HG03280 (cell line): ENCODE results near the gene MYF5.

Experiments
- ATAC-seq: cut with Tn5 transposase; IDR thresholded peaks from one replicate; pipeline ENCODE4 v1.9.1; 2021; ENCODE audit warnings: mild to moderate bottlenecking, moderate library complexity; ENCODE audit not compliant: unreplicated experiment

Gene MYF5

DNA sequence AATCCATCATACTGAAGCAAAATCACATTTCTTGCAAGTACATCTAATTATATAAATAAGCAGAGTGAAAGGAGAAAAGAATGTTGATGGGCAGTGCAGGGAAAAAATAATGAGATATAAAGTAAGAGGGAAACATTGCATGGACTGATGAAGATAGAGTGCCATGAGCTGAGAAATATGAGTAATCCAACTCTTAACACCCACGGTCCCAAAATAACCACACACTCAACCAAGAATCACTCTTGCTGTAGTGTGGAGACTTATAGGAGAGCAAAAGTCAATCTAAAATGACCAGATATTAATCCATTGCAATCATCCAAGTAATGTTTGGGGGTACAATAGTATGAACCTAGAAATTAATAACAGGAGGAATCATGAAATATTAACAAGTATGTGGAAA lies 40.2 kb downstream of the MYF5 start:
- no peak for ATAC-seq

DNA sequence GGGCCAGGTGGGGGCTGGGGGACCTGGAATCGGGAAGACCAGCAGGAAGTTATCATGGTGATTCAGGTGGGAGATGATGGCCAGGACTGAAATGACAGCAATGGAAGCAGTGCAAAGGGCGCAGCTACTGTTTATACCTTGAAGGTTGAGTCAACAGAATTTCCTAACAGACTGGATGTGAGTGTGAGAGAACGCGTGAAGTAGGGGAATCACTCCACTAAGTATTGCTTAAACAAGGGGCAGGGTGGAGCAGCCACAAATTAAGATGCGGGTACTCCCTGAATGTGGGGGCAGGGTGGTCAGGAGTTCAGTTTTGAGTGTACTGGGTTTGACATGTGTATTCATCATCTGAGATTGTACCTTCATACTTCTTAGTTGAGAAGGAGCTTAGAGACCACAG lies 45.1 kb downstream of the MYF5 start:
- ATAC-seq: no peak

DNA sequence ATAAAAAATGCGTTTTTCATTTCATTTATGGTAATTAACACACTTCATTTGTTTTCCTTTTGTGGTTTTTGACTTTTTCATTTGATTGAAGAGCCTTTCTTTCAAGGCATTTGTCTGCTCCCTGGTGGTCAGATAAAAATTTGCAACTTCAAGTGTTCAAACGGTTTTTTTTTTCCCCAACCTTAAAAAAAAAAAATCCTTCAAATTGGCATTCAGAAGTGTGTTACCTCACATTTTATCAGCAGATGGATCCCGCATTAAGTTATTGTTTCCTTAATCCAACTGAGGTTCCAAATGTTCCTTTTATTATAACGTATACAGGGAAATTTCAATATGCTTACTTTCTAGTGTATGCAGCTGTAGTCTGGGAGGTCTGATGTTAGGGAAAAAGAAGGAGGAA lies 47.2 kb downstream of the MYF5 start:
- peak; percentile 45 for ATAC-seq

DNA sequence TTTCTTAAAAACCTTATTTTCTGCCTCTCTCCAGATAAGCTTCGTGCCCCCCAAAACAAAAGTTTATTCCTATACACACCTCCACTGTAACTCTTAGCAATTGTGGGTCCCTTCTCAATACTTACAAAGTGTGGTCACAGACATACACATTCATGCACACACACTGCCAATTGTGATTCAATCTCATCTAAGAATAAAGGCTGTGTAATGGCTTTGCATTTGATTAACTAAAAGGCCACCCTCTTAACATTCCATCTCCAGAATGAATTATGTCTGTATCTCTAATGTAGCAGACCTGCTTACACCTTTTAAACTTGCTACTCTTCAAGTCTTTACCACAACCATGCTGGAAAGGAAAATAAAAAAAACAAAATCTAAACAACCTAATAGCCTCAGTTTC lies 49.5 kb downstream of the MYF5 start:
- no peak for ATAC-seq

DNA sequence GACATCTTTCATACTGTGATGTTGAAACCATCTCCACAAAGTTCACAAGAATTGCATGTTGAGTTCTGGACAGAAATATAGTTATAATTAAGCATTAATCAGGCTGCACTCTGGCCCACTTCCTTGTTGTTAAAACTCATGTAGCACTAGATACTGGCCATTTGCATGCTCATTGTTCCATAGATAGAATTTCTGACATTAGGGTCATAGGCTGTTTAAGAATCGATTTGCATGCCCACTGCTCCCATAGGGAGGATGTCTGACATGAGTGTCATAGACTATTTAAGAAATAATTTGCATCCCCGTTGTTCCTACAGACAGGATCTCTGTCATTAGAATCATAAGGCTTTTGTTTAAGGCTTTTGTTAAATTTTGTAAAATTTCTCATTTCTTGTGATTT lies 50.2 kb downstream of the MYF5 start:
- peak; percentile 65 for ATAC-seq
